ENCODE measurements around the gene AKR1C1.
"Not testable (repeated sequence)": the region's sequence is repeated elsewhere in the genome, so short reads cannot be mapped to it uniquely, and the experiment has no call there.

AKR1C1 gene

GRCh38 chr10:4962876-4963814 is at the start of gene AKR1C1:
AKR1C1 (plus strand) TSS chr10:4963415; CDS start chr10:4963445, 30 bp downstream.
- peak; percentile 88 for FAIRE-seq

- FAIRE-seq = no peak
Measured at GRCh38 chr10:4914213-4914850, 48.9 kb upstream of the AKR1C1 start.

GRCh38 chr10:4916086-4916716 is 47.0 kb upstream of the AKR1C1 start:
- no peak for FAIRE-seq

- FAIRE-seq = no peak
Measured at GRCh38 chr10:4918236-4918635, 45.0 kb upstream of the AKR1C1 start.

GRCh38 chr10:4924482-4924881 is 38.7 kb upstream of the AKR1C1 start:
- not testable (repeated sequence) for FAIRE-seq

GRCh38 chr10:4926400-4926799 is 36.8 kb upstream of the AKR1C1 start:
- no peak for FAIRE-seq

GRCh38 chr10:4931587-4931986 is 31.6 kb upstream of the AKR1C1 start:
- FAIRE-seq = no peak

GRCh38 chr10:4934391-4934987 is 28.7 kb upstream of the AKR1C1 start:
- FAIRE-seq = no peak

GRCh38 chr10:4937346-4937745 is 25.9 kb upstream of the AKR1C1 start:
- no peak for FAIRE-seq

- no peak for FAIRE-seq
Measured at GRCh38 chr10:4939224-4940072, 23.8 kb upstream of the AKR1C1 start.

GRCh38 chr10:4940073-4940428 is 23.2 kb upstream of the AKR1C1 start:
- not testable (repeated sequence) for FAIRE-seq

GRCh38 chr10:4940909-4941308 is 22.3 kb upstream of the AKR1C1 start:
- FAIRE-seq = not testable (repeated sequence)

- FAIRE-seq = no peak
Measured at GRCh38 chr10:4941540-4942330, 21.5 kb upstream of the AKR1C1 start.

- FAIRE-seq = not testable (repeated sequence)
Measured at GRCh38 chr10:4942931-4943330, 20.3 kb upstream of the AKR1C1 start.

GRCh38 chr10:4943416-4943815 is 19.8 kb upstream of the AKR1C1 start:
- FAIRE-seq = not testable (repeated sequence)

- no peak for FAIRE-seq
Measured at GRCh38 chr10:4943821-4944220, 19.4 kb upstream of the AKR1C1 start.

GRCh38 chr10:4944841-4945240 is 18.4 kb upstream of the AKR1C1 start:
- no peak for FAIRE-seq

GRCh38 chr10:4945766-4946717 is 17.2 kb upstream of the AKR1C1 start:
- FAIRE-seq = no peak

GRCh38 chr10:4947039-4947634 is 16.1 kb upstream of the AKR1C1 start:
- peak; percentile 13 for FAIRE-seq

Data from islet of Langerhans (tissue), 1 donor.